Endometrial microvascular endothelial cells (primary cell): ENCODE measurements around the gene SH3RF2. TPM values are rescaled to one million over a fixed set of nuclear protein-coding genes. Genes with fewer than 3 reads are reported as not detected.
"Not testable (repeated sequence)": the region's sequence is repeated elsewhere in the genome, so short reads cannot be mapped to it uniquely, and the experiment has no call there.

Experiments
- in situ Hi-C: cut with HindIII; loops from 2 replicates; pipeline ENCODE4 v1.10.0; 2017; ENCODE audit warnings: low sequenced_read_pairs, low pct_unique_long_range_greater_than_20kb; ENCODE audit errors: inconsistent ontology term
- total RNA-seq: library from RNA; depleted of rRNA; stranded (reverse); fragments of >200 nt; gene quantifications from one replicate; pipeline ENCODE4 v1.2.3, GENCODE V29; 2015; ENCODE audit errors: inconsistent ontology term

Gene SH3RF2
- total RNA-seq, 1 donor from 2014 or later = 0.65 TPM

DNA sequence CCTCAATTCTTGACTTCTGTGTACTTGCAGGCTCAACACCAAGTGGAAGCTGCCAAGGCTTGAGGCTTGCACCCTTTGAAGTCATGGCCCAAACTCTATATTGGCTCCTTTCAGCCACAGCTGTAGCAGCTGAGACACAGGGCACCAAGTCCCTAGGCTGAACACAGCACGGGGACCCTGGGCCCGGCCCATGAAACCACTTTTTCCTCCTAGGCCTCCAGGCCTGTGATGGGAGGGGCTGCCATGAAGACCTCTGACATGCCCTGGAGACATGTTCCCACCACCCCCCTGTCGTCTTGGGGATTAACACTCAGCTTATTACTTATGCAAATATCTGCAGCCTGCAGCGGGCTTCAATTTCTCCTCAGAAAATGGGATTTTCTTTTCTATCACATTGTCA is 57.2 kb downstream of the SH3RF2 start:
- in situ Hi-C loops = not testable (repeated sequence)

DNA sequence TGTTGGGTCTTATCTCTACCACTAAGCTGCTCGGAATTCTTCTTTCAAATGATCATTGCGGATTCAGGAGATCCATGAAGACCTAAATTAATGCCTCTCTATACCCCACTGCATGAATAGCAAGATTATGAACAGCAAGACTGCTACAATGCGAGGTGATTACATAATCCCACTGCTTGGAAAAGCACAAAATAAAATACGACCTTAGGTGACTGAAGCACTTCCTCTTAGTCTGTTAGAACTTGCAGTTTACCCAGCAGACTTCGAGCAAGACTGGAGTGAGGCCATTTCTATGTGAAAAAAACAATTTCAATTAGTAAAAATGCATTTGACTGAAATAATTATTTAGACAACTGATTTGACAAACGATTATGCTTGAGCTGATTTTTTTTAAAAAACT is 59.8 kb downstream of the SH3RF2 start:
- in situ Hi-C loops = no loop called here

DNA sequence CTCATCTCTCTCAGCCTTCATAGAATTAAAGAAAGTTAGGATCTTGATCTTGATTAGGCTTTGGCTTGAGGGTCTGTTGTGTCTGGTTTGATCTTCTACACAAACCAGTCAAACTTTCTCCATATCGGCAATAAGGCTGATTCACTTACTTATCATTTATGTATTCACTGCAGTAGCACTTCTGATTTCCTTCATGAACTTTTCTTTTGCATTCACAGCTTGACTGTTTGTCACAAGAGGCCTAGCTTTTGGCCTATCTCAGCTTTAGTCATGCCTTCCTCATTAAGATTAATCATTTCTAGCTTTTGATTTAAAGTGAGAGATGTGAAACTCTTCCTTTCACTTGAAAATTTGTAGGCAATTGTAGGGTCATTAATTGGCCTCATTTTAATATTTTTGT is 62.8 kb downstream of the SH3RF2 start:
- in situ Hi-C loops = no loop called here

DNA sequence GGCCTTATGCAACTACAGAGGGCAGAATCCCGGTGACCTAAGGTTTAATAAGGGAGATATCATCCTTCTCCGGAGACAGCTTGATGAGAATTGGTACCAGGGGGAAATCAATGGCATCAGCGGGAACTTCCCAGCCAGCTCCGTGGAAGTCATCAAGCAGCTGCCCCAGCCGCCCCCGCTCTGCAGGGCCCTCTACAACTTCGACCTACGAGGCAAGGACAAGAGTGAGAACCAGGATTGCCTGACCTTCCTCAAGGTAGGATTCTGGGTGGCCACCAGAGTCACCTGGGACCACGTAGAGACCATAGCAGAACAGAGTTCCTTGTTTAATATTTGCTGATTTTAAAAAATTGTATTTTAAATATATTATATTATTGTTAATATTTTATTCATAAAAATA is 63.7 kb downstream of the SH3RF2 start:
- in situ Hi-C loops = no loop called here

DNA sequence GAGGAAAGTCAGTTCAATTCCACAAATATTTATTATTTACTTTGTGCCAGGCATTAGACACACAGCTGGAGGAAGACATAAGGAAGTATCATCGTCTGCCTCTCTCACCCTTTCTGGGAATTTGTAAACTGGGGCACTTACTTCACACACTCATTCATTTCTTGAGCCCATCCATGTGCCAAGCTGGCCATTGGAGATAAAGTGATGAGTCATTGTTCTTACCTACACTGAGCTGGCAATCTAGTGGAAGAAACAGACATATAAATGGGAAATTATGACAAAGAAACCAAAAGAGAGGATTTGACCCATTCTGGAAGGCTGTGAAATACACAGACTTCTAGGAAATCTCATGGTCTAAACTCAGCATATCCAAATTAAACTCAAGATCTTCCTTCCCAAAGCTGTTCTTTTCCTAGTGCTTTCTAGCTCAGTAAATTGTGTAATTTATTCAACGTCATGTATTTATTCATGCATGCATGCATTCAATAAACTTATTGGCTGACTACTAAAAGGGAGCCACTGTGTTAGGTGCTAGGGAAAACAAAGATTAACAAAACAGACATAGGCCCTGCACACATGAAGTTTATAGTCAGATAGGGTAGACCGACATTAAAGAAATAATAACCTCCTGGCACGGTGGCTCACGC is 65.3 kb downstream of the SH3RF2 start:
- in situ Hi-C loops = no loop called here

- in situ Hi-C loops = no loop called here
Measured at GRCh38 chr5:146002491-146002890, 66.1 kb downstream of the SH3RF2 start.

GRCh38 chr5:146003852-146004251 is 67.5 kb downstream of the SH3RF2 start:
- in situ Hi-C loops = no loop called here

GRCh38 chr5:146005264-146005663 is 68.9 kb downstream of the SH3RF2 start:
- in situ Hi-C loops = no loop called here

- in situ Hi-C loops = no loop called here
Measured at GRCh38 chr5:146005723-146006122, 69.3 kb downstream of the SH3RF2 start.

GRCh38 chr5:146006470-146007190 is 70.3 kb downstream of the SH3RF2 start:
- in situ Hi-C loops = no loop called here

- in situ Hi-C loops = no loop called here
Measured at GRCh38 chr5:146007270-146007669, 70.9 kb downstream of the SH3RF2 start.

DNA sequence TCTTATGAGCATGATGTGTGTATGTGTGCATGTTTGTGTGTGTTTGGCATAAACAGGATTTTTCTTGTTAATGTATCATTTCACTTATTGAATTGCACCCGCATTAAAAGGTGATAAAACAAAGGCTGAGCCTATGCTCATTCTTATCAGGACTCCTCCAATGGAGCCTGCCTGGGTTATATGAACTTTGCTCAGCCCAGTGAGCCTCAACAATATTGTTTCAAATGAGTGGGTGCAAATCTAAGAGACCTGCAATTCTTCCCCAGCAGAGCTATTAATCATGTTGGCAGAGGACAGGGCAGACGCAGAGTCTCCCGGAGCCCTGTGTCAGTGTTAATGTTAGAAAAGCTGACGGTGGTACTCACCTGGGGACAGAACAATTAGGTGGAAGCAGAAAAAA is 71.6 kb downstream of the SH3RF2 start:
- in situ Hi-C loops = no loop called here

GRCh38 chr5:146009020-146009419 is 72.6 kb downstream of the SH3RF2 start:
- in situ Hi-C loops = no loop called here

GRCh38 chr5:146010447-146010846 is 74.1 kb downstream of the SH3RF2 start:
- in situ Hi-C loops = not testable (repeated sequence)

DNA sequence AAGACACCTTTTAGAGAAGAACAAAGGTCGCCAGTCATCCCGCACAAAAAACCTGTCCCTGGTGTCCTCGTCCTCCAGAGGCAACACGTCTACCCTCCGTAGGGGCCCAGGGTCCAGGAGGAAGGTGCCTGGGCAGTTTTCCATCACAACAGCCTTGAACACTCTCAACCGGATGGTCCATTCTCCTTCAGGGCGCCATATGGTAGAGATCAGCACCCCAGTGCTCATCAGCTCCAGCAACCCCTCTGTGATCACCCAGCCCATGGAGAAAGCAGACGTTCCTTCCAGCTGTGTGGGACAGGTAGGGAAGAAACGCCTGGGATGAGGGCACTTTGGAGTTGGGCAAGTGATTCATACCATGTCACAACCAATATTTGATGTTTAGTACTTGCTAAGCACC is 77.4 kb downstream of the SH3RF2 start:
- in situ Hi-C loops = no loop called here

DNA sequence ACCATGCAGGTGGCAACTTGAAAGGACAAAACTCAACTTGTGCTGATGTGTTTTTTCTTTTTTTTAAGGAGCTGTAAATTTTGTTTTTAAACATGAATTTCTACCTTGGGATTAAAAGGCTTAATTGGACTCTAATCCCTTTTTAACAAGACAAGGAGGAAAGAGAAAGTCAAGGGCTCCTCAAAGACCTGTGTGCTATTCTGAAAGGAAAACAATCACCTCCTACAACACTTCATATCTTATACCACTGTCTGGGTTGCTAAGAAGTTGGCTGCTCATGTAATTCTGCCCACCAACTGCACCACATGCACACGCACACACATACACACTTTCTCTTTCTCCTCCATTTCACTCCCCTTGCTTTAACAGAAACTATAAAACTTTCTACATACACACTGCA is 78.6 kb downstream of the SH3RF2 start:
- in situ Hi-C loops = no loop called here

GRCh38 chr5:146016764-146017484 is 80.5 kb downstream of the SH3RF2 start:
- in situ Hi-C loops = no loop called here

DNA sequence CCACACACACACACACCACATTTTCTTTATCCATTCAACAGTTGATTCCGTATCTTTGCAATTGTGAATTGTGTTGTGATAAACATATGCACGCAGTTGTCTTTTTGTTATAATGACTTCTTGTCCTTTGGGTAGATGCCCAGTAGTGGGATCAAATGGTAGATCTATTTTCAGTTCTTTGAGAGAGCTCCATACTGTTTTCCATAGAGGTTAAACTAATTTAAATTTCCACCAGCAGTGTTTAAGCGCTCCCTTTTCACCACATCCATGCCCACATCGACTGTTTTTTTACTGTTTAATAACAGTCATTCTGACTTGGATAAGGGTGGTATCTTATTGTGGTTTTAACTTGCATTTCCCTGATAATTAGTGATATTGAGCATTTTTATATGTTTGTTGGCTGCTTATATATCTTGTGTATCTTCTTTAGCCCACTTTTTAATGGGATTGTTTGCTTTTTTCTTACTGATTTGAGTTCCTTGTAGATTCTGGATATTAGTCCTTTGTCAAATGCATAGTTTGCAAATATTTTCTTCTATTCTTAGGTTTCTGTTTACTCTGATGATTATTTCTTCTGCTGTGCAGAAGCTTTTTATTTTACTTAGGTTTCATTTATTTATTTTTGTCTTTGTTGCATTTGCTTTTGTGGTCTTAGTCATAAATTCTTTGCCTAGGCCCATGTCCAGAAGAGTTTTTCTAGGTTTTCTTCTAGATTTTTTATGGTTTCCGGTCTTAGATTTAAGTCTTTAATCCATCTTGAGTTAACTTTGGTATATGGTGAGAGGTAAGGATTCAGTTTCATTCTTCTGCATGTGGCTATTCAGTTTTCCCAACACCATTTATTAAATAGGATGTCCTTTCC is 82.4 kb downstream of the SH3RF2 start:
- in situ Hi-C loops = no loop called here

GRCh38 chr5:146020100-146020499 is 83.7 kb downstream of the SH3RF2 start:
- in situ Hi-C loops = no loop called here
